Retinal pigment epithelial cell (primary cell): Measurements from ENCODE around the gene MYH15.

ENCODE experiments used
- DNase-seq: peaks from one replicate; pipeline ENCODE4 v3.0.0-alpha.2; 2010; ENCODE audit warnings: low read depth
- H3K4me3 ChIP-seq: 2 replicates; pipeline ENCODE4 v1.5.1; 2011; ENCODE audit warnings: mild to moderate bottlenecking, low read length, control low read depth, moderate library complexity
- CTCF ChIP-seq: conservative IDR thresholded peaks from 2 replicates; pipeline ENCODE4 v1.5.1; 2011; ENCODE audit warnings: low read depth, low read length, control low read depth, inconsistent platforms

The MYH15 gene

DNA sequence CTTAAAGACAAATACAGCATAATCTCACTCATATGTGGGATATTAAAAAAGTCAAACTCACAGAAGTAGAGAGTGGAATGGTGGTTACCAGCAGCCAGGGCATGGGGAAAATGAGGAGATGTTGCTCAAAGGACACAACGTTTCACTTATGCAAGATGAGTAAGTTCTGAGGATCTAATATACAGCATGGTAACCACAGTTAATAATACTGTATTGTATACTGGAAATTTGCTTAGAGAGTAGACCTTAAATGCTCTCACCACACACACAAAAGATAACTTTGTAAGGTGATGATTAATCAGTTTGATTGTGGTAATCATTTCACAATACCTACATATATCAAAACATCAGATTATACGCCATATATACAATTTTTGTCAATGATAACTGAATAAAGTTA, 60.0 kb downstream of the MYH15 start:
- no peak overlapping the region for H3K4me3 ChIP-seq
- DNase-seq, result no peak
- no peak for TF ChIP-seq CTCF

DNA sequence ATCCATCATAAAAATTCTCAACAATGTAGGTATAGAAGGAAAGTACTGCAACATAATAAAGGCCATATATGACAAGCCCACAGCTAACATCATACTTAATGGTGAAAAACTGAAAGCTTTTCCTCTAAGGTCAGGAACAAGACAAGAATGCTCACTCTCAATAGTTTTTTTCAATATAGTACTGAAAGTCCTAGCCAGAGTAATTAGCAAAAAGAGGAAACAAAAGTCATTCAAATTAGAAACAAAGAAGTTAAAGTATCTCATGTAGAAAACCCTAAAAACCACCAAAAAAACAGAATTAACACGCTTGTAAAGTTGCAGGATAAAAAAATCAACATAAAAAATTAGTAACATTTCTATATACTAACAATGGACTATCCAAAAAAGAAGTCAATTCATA, 61.8 kb downstream of the MYH15 start:
- no peak for TF ChIP-seq CTCF
- DNase-seq, result no peak

DNA sequence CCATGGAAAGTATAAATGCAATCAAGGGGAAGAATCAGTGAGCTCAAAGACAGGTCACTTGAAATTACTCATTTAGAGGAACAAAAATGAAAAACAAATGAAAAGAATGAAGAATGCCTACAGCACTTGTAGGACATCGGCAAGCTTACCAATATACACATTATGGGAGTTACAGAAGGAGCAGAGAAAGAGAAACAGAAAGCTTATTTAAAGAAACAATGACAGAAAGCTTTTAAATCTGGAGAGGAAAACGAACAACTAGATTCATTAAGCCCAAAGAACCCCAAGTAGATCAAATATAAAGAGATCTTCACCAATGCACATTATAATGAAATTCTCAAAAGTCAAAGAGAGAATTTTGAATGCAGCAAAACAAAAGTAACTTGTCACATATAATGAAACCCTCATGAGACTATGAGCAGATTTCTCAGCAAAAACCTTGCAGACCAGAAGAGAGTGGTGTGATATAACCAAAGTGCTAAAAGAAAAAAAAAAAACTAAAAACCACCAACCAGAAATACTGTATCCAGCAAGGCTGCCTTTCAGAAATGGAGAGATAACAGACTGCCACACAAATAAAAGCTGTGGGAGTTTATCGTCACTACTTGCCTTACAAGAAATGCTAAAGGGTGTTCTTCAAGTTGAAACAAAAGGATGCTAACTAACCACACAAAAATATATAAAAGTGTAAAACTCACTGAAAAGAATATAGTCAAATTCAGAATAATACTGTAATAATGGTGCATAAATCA, 63.1 kb downstream of the MYH15 start:
- no peak for TF ChIP-seq CTCF
- no peak for DNase-seq
- H3K4me3 ChIP-seq, result no peak overlapping the region

More for the DNA sequence above, 61.8 kb downstream of the MYH15 start:
- no peak overlapping the region for H3K4me3 ChIP-seq

DNA sequence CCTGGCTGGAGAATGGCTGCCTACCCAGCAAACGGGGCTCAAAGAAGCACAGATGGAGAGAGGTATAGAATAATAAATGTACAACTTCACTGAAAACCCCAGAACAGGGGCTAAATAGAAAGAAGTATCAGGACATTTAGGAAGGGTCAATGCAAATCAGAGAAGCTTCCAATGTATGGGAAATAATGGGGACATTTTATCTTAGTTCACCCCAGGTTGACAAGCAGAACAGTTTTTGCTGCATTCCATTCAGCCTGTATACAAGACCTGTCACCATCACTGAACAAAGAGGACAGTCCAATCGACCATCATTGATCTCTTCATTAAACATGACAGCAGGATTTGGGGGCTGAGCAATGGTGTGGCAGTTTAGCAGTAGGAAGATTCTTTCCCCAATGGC, 68.1 kb downstream of the MYH15 start:
- H3K4me3 ChIP-seq, result no peak overlapping the region
- DNase-seq, result no peak
- no peak for TF ChIP-seq CTCF

DNA sequence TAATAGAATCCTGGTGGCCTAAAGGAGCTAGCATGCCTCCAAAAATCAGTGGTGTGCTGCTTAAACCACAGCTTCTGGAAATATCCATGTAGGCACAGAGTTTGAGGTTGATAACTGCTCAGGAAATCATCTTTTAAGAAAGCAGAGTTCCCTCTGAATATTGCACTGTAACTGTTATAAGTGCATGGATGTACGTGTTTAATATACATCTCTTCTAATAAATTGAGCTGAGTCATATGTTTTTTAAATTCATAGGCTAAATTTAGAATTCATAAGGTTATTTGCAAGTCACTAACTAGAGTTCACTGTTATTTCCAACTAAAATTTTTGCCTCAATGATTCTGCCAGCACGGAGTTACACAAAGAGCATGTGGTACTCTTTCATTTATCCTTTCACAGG, 68.9 kb downstream of the MYH15 start:
- no peak for TF ChIP-seq CTCF
- no peak for DNase-seq
- H3K4me3 ChIP-seq, result no peak overlapping the region

DNA sequence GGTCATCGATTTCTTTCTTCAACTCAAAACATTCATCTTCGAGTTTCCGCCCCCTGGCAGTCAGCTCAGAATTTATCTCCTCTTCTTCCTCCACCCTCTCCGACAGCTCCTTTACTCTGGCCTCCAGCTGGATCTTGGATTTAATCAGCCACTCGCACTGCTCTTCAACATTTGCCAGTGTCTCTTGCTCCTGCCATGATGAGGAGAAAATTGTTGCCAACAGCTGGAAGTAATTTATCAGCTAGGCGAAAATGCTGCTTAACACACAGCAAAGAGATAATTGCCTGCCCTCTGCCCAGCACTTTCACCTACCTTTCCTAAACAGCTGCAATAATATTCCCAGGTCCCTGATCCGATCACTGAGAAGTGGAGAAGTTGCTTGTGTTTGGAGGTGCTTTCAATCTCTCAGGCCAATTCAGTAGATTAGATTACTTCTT, 69.3 kb downstream of the MYH15 start:
- no peak overlapping the region for H3K4me3 ChIP-seq
- no peak for DNase-seq
- TF ChIP-seq CTCF, result no peak

DNA sequence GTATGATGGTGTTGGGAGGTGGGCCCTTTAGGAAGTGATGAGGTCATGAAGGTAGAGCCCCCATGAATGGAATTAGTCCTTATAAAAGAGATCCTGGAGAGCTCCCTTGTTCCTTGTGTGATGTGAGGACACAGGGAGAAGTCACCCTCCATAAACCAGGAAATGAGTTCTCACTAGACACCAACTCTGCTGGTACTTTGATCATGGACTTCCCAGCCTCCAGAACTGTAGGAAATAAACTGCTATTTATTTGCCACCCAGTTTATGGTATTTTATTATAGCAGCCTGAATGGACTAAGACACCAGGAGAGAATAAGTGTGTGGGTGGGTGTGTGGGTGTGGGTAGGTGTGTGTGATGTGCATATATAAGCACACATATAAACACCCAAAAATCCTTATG, 71.9 kb downstream of the MYH15 start:
- TF ChIP-seq CTCF, result no peak
- H3K4me3 ChIP-seq, result no peak overlapping the region
- DNase-seq, result no peak
